ENCODE results near the gene ACAA2.

The ACAA2 gene

GRCh38 chr18:49753643-49754042, 59.7 kb downstream of the ACAA2 start:
- Histone ChIP-seq H3K4me3 (replicated peaks; ENCODE audit: insufficient read depth, low read length) (no peak overlapping the region), H3K27me3 (ENCODE audit: insufficient read depth, poor library complexity, severe bottlenecking) (peaks cover 12% of the 10 kb centered on the region), H3K27ac (replicated peaks) (no peak overlapping the region)
- no peak for DNase-seq (ENCODE audit: low read depth in 1 of 2, low spot score in 1 of 2)
- TF ChIP-seq POLR2AphosphoS5 (IDR thresholded peaks at IDR 0.05; ENCODE audit: low read depth), result no peak
- TF ChIP-seq SPI1 (IDR thresholded peaks at IDR 0.05; ENCODE audit: borderline replicate concordance, low read depth), result no peak
- TF ChIP-seq CTCF (IDR thresholded peaks at IDR 0.05; ENCODE audit: insufficient read depth, low read length), result no peak
- no peak for TF ChIP-seq GABPA (IDR thresholded peaks at IDR 0.05; ENCODE audit: low read depth)
- TF ChIP-seq REST (IDR thresholded peaks at IDR 0.05; ENCODE audit: insufficient replicate concordance, low read depth), result no peak

- no peak for DNase-seq (ENCODE audit: low read depth in 1 of 2, low spot score in 1 of 2)
- H3K27me3 ChIP-seq (ENCODE audit: insufficient read depth, poor library complexity, severe bottlenecking), result peaks cover 12% of the 10 kb centered on the region
- H3K27ac ChIP-seq (replicated peaks), result no peak overlapping the region
- no peak overlapping the region for H3K4me3 ChIP-seq (replicated peaks; ENCODE audit: insufficient read depth, low read length)
- no peak for TF ChIP-seq SPI1 (IDR thresholded peaks at IDR 0.05; ENCODE audit: borderline replicate concordance, low read depth)
- no peak for TF ChIP-seq CTCF (IDR thresholded peaks at IDR 0.05; ENCODE audit: insufficient read depth, low read length)
- no peak for TF ChIP-seq POLR2AphosphoS5 (IDR thresholded peaks at IDR 0.05; ENCODE audit: low read depth)
- no peak for TF ChIP-seq GABPA (IDR thresholded peaks at IDR 0.05; ENCODE audit: low read depth)
- TF ChIP-seq REST (IDR thresholded peaks at IDR 0.05; ENCODE audit: insufficient replicate concordance, low read depth), result no peak
These were observed 61.3 kb downstream of the ACAA2 start for GRCh38 chr18:49752095-49752457.

- Histone ChIP-seq H3K4me3 (replicated peaks; ENCODE audit: insufficient read depth, low read length) (no peak overlapping the region), H3K27me3 (ENCODE audit: insufficient read depth, poor library complexity, severe bottlenecking) (peaks cover 12% of the 10 kb centered on the region), H3K27ac (replicated peaks) (no peak overlapping the region)
- TF ChIP-seq CTCF (IDR thresholded peaks at IDR 0.05; ENCODE audit: insufficient read depth, low read length) (no peak), SPI1 (IDR thresholded peaks at IDR 0.05; ENCODE audit: borderline replicate concordance, low read depth) (no peak), GABPA (IDR thresholded peaks at IDR 0.05; ENCODE audit: low read depth) (no peak), REST (IDR thresholded peaks at IDR 0.05; ENCODE audit: insufficient replicate concordance, low read depth) (no peak), POLR2AphosphoS5 (IDR thresholded peaks at IDR 0.05; ENCODE audit: low read depth) (no peak)
- DNase-seq (ENCODE audit: low read depth in 1 of 2, low spot score in 1 of 2), result no peak
These were observed 61.8 kb downstream of the ACAA2 start for GRCh38 chr18:49751427-49752094.
